Keratinocyte (primary cell): ENCODE data around the gene C1S. TPM values are rescaled to one million over a fixed set of nuclear protein-coding genes. Genes with fewer than 3 reads are reported as not detected.

Source experiments
- DNase-seq: peaks from one replicate; pipeline ENCODE4 v3.0.0-alpha.2; 2011; ENCODE audit warnings: low read depth, missing footprints, low spot score
- FAIRE-seq: peaks from 2 replicates; lab custom pipeline; 2011; peaks lifted over from hg19 to GRCh38; lab: Jason Lieb, UNC
- H2AFZ ChIP-seq: 2 replicates; pipeline ENCODE4 v1.6.0; 2012; ENCODE audit warnings: low read length, control low read depth, inconsistent platforms; ENCODE audit not compliant: control insufficient read depth
- H3K27ac ChIP-seq: 2 replicates; pipeline ENCODE4 v1.5.1; 2011; ENCODE audit warnings: low read length; ENCODE audit not compliant: control insufficient read depth, insufficient read depth
- H3K27me3 ChIP-seq: 3 replicates; pipeline ENCODE4 v1.6.0; 2011; ENCODE audit warnings: low read length; ENCODE audit not compliant: control insufficient read depth, insufficient read depth; ENCODE audit errors: extremely low read depth
- H3K36me3 ChIP-seq, 2 experiments: 2 replicates in 1 of 2; 3 replicates in 1 of 2; pipeline ENCODE4 v1.5.1; 2011; ENCODE audit warnings: low read length in 2 of 2, mild to moderate bottlenecking in 1 of 2; ENCODE audit not compliant: control insufficient read depth in 2 of 2, insufficient read depth in 2 of 2; ENCODE audit errors: extremely low read depth in 1 of 2
- H3K4me1 ChIP-seq: 3 replicates; pipeline ENCODE4 v1.5.1; 2011; ENCODE audit warnings: low read length; ENCODE audit not compliant: control insufficient read depth, insufficient read depth; ENCODE audit errors: extremely low read depth
- H3K4me2 ChIP-seq: 3 replicates; pipeline ENCODE4 v1.6.0; 2011; ENCODE audit warnings: low read depth, low read length; ENCODE audit not compliant: control insufficient read depth, insufficient read depth; ENCODE audit errors: extremely low read depth
- H3K4me3 ChIP-seq, 3 experiments: fragments of 200-600 bp in 1 of 3; sonication (generic) in 1 of 3; 2 replicates in 2 of 3; 3 replicates in 1 of 3; pipeline ENCODE4 v1.5.1; 2011 to 2016; ENCODE audit warnings: low read length in 3 of 3, mild to moderate bottlenecking in 3 of 3, control low read depth in 2 of 3, inconsistent platforms in 1 of 3, low read depth in 1 of 3, mixed read lengths in 1 of 3, mixed run types in 1 of 3, moderate library complexity in 1 of 3; ENCODE audit not compliant: control insufficient read depth in 2 of 3, insufficient read depth in 2 of 3; ENCODE audit errors: extremely low read depth in 1 of 3
- H3K79me2 ChIP-seq: 2 replicates; pipeline ENCODE4 v1.6.0; 2012; ENCODE audit warnings: low read length; ENCODE audit not compliant: control insufficient read depth, insufficient read depth
- H3K9ac ChIP-seq: 3 replicates; pipeline ENCODE4 v1.6.0; 2011; ENCODE audit warnings: low read length; ENCODE audit not compliant: control insufficient read depth, insufficient read depth; ENCODE audit errors: extremely low read depth
- H3K9me1 ChIP-seq: 3 replicates; pipeline ENCODE4 v1.6.0; 2011; ENCODE audit warnings: low read length; ENCODE audit not compliant: control insufficient read depth, insufficient read depth; ENCODE audit errors: extremely low read depth
- H3K9me3 ChIP-seq: 2 replicates; pipeline ENCODE4 v1.5.1; 2012; ENCODE audit warnings: low read depth, low read length; ENCODE audit not compliant: control insufficient read depth
- H4K20me1 ChIP-seq: 3 replicates; pipeline ENCODE4 v1.6.0; 2011; ENCODE audit warnings: low read length; ENCODE audit not compliant: control insufficient read depth, insufficient read depth; ENCODE audit errors: extremely low read depth
- CTCF ChIP-seq, 3 experiments: IDR thresholded peaks in 1 of 3; conservative IDR thresholded peaks in 1 of 3; optimal IDR thresholded peaks in 1 of 3; 2 replicates in 2 of 3; 3 replicates in 1 of 3; pipeline versions ENCODE3 to v1.5.1; 2011; ENCODE audit warnings: low read length in 3 of 3, mild to moderate bottlenecking in 3 of 3, moderate library complexity in 2 of 3, control low read depth in 1 of 3, inconsistent platforms in 1 of 3; ENCODE audit not compliant: insufficient read depth in 2 of 3; ENCODE audit errors: extremely low read depth in 1 of 3
- EZH2 ChIP-seq: IDR thresholded peaks from one replicate; pipeline ENCODE4 v1.6.1; 2012; ENCODE audit warnings: inconsistent platforms, mild to moderate bottlenecking, low read length, moderate library complexity
- dilution Hi-C: fragments of 300-500 bp; cut with MboI; formaldehyde crosslinking; loops from one replicate; pipeline ENCODE4 v1.7.0; 2020; ENCODE audit warnings: low sequenced_read_pairs; ENCODE audit not compliant: extremely low pct_ligation_motif_present
- polyA plus RNA-seq, 5 experiments: library from polyadenylated mRNA; depleted of rRNA in 3 of 5; stranded (reverse) in 3 of 5; stranded (forward) in 1 of 5; unstranded in 1 of 5; fragments of >200 nt; gene quantifications; 1 replicate in 1 of 5; 2 replicates in 3 of 5; 3 replicates in 1 of 5; pipeline versions ENCODE4 v1.2.1 to v1.2.3, GENCODE V29; 2011 to 2012; ENCODE audit warnings: missing spikeins in 2 of 5, low read depth in 1 of 5, low replicate concordance in 1 of 5

C1S gene
- polyA plus RNA-seq, 1 donor (not counting 4 experiments of a cell fraction or from before 2014, with no cell fraction given): 2.6 TPM

- no peaks in the 10 kb centered on the region for H3K27me3 ChIP-seq
- DNase-seq (peak; percentile 35), FAIRE-seq (peak; percentile 85)
- H3K79me2 ChIP-seq: peaks cover 34% of the 10 kb centered on the region
- H3K36me3 ChIP-seq: peaks cover under 1 to 7% of the 10 kb centered on the region in 2 experiments
- peak within 1 kb of the TSS; percentile 94 for H3K4me2 ChIP-seq
- H3K27ac ChIP-seq: peak within 1 kb of the TSS; percentile 95
- peaks cover 6% of the 10 kb centered on the region for H3K4me1 ChIP-seq
- H2AFZ ChIP-seq: peak within 1 kb of the TSS; percentile 89
- dilution Hi-C loops: no loop called here
- H3K9me1 ChIP-seq: no peaks in the 10 kb centered on the region
- peak; percentile 92 to 98 (median 96) for TF ChIP-seq CTCF (optimal IDR thresholded peaks at IDR 0.05 in 1 of 3, IDR thresholded peaks at IDR 0.05 in 1 of 3, conservative IDR thresholded peaks at IDR 0.05 in 1 of 3; ENCODE audit: extremely low read depth in 1 of 3, insufficient read depth in 2 of 3, low read length in 3 of 3)
- TF ChIP-seq EZH2: no peak
- peak within 1 kb of the TSS; percentile 68 to 90 (median 90) for H3K4me3 ChIP-seq
- peak within 1 kb of the TSS; percentile 98 for H3K9ac ChIP-seq
- no peaks in the 10 kb centered on the region for H3K9me3 ChIP-seq
- H4K20me1 ChIP-seq: peaks cover 3% of the 10 kb centered on the region
Observed at GRCh38 chr12:7108796-7109571, 48.5 kb downstream of the C1S start, which contains the start of gene C1RL. TSS of gene C1RL (minus strand) at chr12:7109214. CDS start at chr12:7109180, 34 bp downstream.

- no peaks in the 10 kb centered on the region for H3K27me3 ChIP-seq
- H3K9me3 ChIP-seq: no peaks in the 10 kb centered on the region
- no peaks in the 10 kb centered on the region for H3K9me1 ChIP-seq
- peaks cover 5% of the 10 kb centered on the region in 2 experiments for H3K36me3 ChIP-seq
- peaks cover 34% of the 10 kb centered on the region for H3K79me2 ChIP-seq
- H3K4me1 ChIP-seq: peaks cover 6% of the 10 kb centered on the region
- dilution Hi-C loops: no loop called here
- H3K4me3 ChIP-seq: peak overlapping the region; percentile 68 to 90 (median 79)
- no peak for DNase-seq
- H3K27ac ChIP-seq: peak overlapping the region; percentile 95
- no peak overlapping the region for H2AFZ ChIP-seq
- TF ChIP-seq CTCF (optimal IDR thresholded peaks at IDR 0.05 in 1 of 3, IDR thresholded peaks at IDR 0.05 in 1 of 3, conservative IDR thresholded peaks at IDR 0.05 in 1 of 3; ENCODE audit: extremely low read depth in 1 of 3, insufficient read depth in 2 of 3, low read length in 3 of 3) (no peak), EZH2 (no peak)
- H3K4me2 ChIP-seq: peak overlapping the region; percentile 86
- peaks cover 3% of the 10 kb centered on the region for H4K20me1 ChIP-seq
- no peak for FAIRE-seq
- H3K9ac ChIP-seq: peak overlapping the region; percentile 98
Observed at GRCh38 chr12:7109572-7109920, 49.0 kb downstream of the C1S start.
